NB4 (cell line): ENCODE results near the gene TMED4.
"Not testable (repeated sequence)": the region's sequence is repeated elsewhere in the genome, so short reads cannot be mapped to it uniquely, and the experiment has no call there.

Source experiments
- DNase-seq: peaks from one replicate; pipeline ENCODE4 v3.0.0; 2010; ENCODE audit warnings: low read depth
- H3K4me3 ChIP-seq: one replicate; pipeline ENCODE4 v1.5.1; 2011; ENCODE audit warnings: mild to moderate bottlenecking, low read depth, low read length, moderate library complexity
- MAX ChIP-seq: IDR thresholded peaks from 2 replicates; pipeline ENCODE4 v1.6.1; 2011; ENCODE audit warnings: low read depth, low read length
- MYC ChIP-seq: IDR thresholded peaks from 2 replicates; pipeline ENCODE4 v1.6.1; 2011; ENCODE audit warnings: low read depth, low read length
- POLR2A ChIP-seq: IDR thresholded peaks from 2 replicates; pipeline ENCODE4 v1.6.1; 2011; ENCODE audit warnings: mild to moderate bottlenecking; ENCODE audit not compliant: insufficient read length; ENCODE audit errors: extremely low read depth
- TF ChIP-seq, protein P1 (sequence below): IDR thresholded peaks from one replicate; pipeline ENCODE4 v1.5.1; 2012; ENCODE audit warnings: low read depth, low read length

TMED4 gene

DNA sequence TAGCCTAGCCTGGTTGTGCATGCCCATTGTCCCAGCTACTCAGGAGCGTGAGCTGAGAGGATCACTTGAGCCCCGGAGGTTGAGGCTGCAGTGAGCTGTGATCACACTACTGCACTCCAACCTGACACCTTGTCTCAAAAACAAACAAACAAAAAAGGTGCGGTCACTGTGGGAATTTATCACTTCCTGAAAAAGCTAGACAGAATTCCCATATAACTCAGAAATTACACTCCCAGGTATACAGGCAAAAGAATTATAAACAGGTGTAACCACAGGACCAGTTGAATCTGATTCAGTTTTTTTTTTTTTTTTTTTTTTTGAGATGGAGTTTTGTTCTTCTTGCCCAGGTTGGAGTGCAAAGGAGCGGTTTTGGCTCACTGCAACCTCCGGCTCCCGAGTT is 21.2 kb upstream of the TMED4 start:
- TF ChIP-seq MYC (no peak), POLR2A (no peak), MAX (no peak)
- TF ChIP-seq, protein P1, sequence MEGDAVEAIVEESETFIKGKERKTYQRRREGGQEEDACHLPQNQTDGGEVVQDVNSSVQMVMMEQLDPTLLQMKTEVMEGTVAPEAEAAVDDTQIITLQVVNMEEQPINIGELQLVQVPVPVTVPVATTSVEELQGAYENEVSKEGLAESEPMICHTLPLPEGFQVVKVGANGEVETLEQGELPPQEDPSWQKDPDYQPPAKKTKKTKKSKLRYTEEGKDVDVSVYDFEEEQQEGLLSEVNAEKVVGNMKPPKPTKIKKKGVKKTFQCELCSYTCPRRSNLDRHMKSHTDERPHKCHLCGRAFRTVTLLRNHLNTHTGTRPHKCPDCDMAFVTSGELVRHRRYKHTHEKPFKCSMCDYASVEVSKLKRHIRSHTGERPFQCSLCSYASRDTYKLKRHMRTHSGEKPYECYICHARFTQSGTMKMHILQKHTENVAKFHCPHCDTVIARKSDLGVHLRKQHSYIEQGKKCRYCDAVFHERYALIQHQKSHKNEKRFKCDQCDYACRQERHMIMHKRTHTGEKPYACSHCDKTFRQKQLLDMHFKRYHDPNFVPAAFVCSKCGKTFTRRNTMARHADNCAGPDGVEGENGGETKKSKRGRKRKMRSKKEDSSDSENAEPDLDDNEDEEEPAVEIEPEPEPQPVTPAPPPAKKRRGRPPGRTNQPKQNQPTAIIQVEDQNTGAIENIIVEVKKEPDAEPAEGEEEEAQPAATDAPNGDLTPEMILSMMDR = no peak
- DNase-seq = no peak
- H3K4me3 ChIP-seq = no peak overlapping the region

- TF ChIP-seq POLR2A (no peak), MYC (no peak), MAX (no peak)
- TF ChIP-seq, protein P1 = no peak
- no peak overlapping the region for H3K4me3 ChIP-seq
Observed at GRCh38 chr7:44602576-44602910, 20.5 kb upstream of the TMED4 start.

DNA sequence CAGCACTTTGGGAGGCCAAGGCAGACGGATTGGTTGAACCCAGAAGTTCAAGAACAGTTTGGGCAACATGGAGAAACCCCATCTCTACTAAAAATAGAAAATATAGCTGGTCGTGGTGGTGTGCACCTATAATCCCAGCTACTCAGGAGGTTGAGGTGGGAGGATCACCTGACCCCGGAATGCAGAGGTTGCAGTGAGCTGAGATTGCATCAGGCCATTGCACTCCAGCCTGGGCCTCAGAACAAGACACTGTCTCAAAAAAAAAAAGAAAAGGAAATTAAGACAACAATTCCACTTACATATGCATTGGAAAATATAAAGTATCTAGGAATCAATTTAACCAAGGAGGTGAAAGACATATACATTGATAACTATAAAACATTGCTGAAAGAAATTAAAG is 17.2 kb upstream of the TMED4 start:
- TF ChIP-seq MYC = no peak
- no peak for TF ChIP-seq MAX
- TF ChIP-seq, protein P1 = no peak
- TF ChIP-seq POLR2A = no peak
- no peak overlapping the region for H3K4me3 ChIP-seq
- no peak for DNase-seq

More at GRCh38 chr7:44602576-44602910, 20.5 kb upstream of the TMED4 start:
- no peak for DNase-seq

DNA sequence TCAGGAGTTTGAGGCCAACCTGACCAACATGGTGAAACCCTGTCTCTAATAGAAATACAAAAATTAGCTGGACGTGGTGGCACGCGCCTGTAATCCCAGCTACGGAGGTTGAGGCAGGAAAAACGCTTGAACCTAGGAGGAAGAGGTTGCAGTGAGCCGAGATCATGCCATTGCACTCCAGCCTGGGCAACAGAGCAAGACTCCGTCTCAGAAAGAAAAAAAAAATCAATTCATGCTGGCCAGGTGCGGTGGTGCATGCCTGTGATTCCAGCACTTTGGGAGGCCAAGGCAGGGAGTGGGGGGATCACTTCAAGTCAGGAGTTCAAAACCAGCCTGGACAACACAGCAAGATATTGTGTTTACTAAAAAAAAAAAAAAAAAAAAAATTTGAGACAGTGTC is 15.2 kb upstream of the TMED4 start:
- not testable (repeated sequence) for H3K4me3 ChIP-seq, DNase-seq

DNA sequence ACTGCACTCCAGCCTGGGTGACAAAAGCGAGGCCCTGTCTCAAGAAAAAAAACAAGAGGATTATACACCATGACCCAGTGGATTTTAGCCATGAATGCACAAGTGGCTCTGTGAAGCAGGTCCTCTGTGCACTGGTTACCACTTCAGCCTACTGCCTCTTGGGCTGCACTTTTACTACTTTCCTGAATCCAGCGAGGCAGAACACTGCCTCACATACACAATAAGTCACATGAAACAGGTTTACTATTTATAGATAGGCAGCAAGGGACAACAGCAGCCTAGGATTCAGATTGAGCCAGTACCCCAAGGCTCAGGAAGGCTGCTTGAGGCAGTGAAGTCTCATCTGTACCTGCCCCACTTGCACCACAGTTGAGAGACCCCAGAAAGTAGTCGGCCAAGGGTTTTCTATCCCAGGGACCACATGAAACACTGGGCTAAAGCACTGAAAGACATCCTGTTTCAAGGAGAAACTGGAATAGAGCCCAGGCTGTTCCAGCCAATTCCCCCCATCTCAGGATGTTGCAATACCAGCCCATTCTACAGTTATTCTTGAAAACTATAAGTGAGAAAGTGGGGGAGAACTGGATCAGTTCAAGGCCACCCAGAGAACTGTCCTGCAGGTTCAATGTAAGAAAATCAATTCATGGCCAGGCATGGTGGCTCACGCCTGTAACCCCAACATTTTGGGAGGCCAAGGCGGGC is 14.1 kb upstream of the TMED4 start:
- TF ChIP-seq MAX (no peak), MYC (no peak), POLR2A (no peak)
- TF ChIP-seq, protein P1 = no peak
- no peak for DNase-seq
- no peak overlapping the region for H3K4me3 ChIP-seq

DNA sequence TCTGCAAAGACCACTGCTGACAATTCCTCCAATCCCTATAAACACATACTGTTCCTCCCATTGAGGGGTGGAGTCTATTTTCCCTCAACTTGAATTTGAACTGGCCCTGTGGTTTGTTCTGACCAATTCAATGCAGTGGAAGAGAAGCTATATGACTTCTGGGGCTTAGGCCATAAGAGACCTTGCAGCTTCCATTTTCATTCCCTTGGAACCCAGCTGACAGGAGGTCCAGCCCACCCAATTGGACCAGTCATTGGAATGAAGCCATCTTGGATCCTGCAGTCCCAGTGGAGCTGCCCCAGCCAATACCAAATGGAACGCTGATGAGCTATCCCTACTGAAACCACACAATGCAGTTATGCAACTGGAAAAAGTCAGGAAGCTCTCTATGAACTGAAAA is 8.9 kb upstream of the TMED4 start:
- no peak overlapping the region for H3K4me3 ChIP-seq
- TF ChIP-seq, protein P1 = no peak
- TF ChIP-seq MYC (no peak), MAX (no peak), POLR2A (no peak)
- no peak for DNase-seq
